Neural cell (in vitro differentiated cells): ENCODE results near the gene CXCR5. TPM values are rescaled to one million over a fixed set of nuclear protein-coding genes. Genes with fewer than 3 reads are reported as not detected.

Source experiments
- H2AFZ ChIP-seq: fragments of 200-600, 300-800 bp; sonication (generic), shearing (Covaris generic); 2 replicates; pipeline ENCODE4 v1.6.0; 2014; ENCODE audit warnings: low read depth, mild to moderate bottlenecking, antibody characterized with exemption, low read length, moderate library complexity
- H3F3A ChIP-seq: fragments of 200-600 bp; shearing (Covaris generic); 2 replicates; pipeline ENCODE4 v1.6.1; 2016; ENCODE audit warnings: mild to moderate bottlenecking, moderate library complexity, mixed read lengths, antibody characterized with exemption, low read length; ENCODE audit not compliant: insufficient read depth, poor library complexity, severe bottlenecking
- H3K27ac ChIP-seq: fragments of 200-600, 300-800 bp; sonication (generic), shearing (Covaris generic); 2 replicates; pipeline ENCODE4 v1.5.1; 2014; ENCODE audit warnings: mild to moderate bottlenecking, low read length, moderate library complexity
- H3K27me3 ChIP-seq: fragments of 300-800, 200-600 bp; sonication (generic), shearing (Covaris generic); 2 replicates; pipeline ENCODE4 v1.6.0; 2014; ENCODE audit warnings: mild to moderate bottlenecking, low read depth, low read length, moderate library complexity; ENCODE audit not compliant: insufficient read depth
- H3K36me3 ChIP-seq: fragments of 300-800, 200-600 bp; sonication (generic), shearing (Covaris generic); 2 replicates; pipeline ENCODE4 v1.5.1; 2014; ENCODE audit warnings: mild to moderate bottlenecking, antibody characterized with exemption, low read length, moderate library complexity; ENCODE audit not compliant: insufficient read depth
- H3K4me2 ChIP-seq: fragments of 300-800, 200-600 bp; sonication (generic), shearing (Covaris generic); 2 replicates; pipeline ENCODE4 v1.6.0; 2014; ENCODE audit warnings: mild to moderate bottlenecking, low read length
- H3K4me3 ChIP-seq: fragments of 300-800, 200-600 bp; sonication (generic), shearing (Covaris generic); 2 replicates; pipeline ENCODE4 v1.5.1; 2014; ENCODE audit warnings: mild to moderate bottlenecking, low read length, moderate library complexity
- H3K79me2 ChIP-seq: fragments of 200-600 bp; shearing (Covaris generic); replicated peaks from 2 replicates; pipeline ENCODE4 v1.6.0; 2014; ENCODE audit warnings: mild to moderate bottlenecking, low read length, moderate library complexity; ENCODE audit not compliant: insufficient read depth
- H3K9ac ChIP-seq: fragments of 300-800, 200-600 bp; sonication (generic), shearing (Covaris generic); 2 replicates; pipeline ENCODE4 v1.6.1; 2016; ENCODE audit warnings: mild to moderate bottlenecking, low read length, mixed read lengths
- H3K9me2 ChIP-seq: fragments of 200-600 bp; shearing (Covaris generic); 2 replicates; pipeline ENCODE4 v1.6.1; 2016; ENCODE audit warnings: mild to moderate bottlenecking, low read length, mixed read lengths; ENCODE audit not compliant: insufficient read depth
- H3K9me3 ChIP-seq: fragments of 200-600, 300-800 bp; sonication (generic), shearing (Covaris generic); 2 replicates; pipeline ENCODE4 v1.6.1; 2016; ENCODE audit warnings: mild to moderate bottlenecking, mixed run types, low read length, moderate library complexity, mixed read lengths
- H4K20me1 ChIP-seq: fragments of 200-600 bp; shearing (Covaris generic); 2 replicates; pipeline ENCODE4 v1.6.1; 2016; ENCODE audit warnings: mild to moderate bottlenecking, mixed run types; ENCODE audit not compliant: insufficient read depth
- CTCF ChIP-seq: fragments of 450-650 bp; IDR thresholded peaks from 2 replicates; pipeline ENCODE4 v1.5.1; 2014; ENCODE audit warnings: antibody characterized with exemption, mild to moderate bottlenecking, moderate library complexity; ENCODE audit not compliant: poor library complexity, severe bottlenecking
- EP300 ChIP-seq: fragments of 450-650 bp; conservative IDR thresholded peaks from 2 replicates; pipeline ENCODE4 v1.6.1; 2014; ENCODE audit warnings: antibody characterized with exemption, mild to moderate bottlenecking, moderate library complexity; ENCODE audit not compliant: poor library complexity, severe bottlenecking
- EZH2 ChIP-seq: fragments of 200-600, 300-800 bp; shearing (Covaris generic), sonication (generic); IDR thresholded peaks from 2 replicates; pipeline ENCODE4 v1.6.1; 2014; ENCODE audit warnings: antibody characterized with exemption, low read length, borderline replicate concordance, mild to moderate bottlenecking; ENCODE audit not compliant: insufficient read depth, poor library complexity, severe bottlenecking
- MXI1 ChIP-seq: fragments of 450-650 bp; conservative IDR thresholded peaks from 2 replicates; pipeline ENCODE4 v1.6.1; 2014; ENCODE audit warnings: antibody characterized with exemption, mild to moderate bottlenecking; ENCODE audit not compliant: poor library complexity, severe bottlenecking
- POLR2AphosphoS5 ChIP-seq: IDR thresholded peaks from 2 replicates; pipeline ENCODE4 v1.6.1; 2012
- RAD21 ChIP-seq: fragments of 450-650 bp; conservative IDR thresholded peaks from 2 replicates; pipeline ENCODE4 v1.6.1; 2014; ENCODE audit warnings: antibody characterized with exemption, mild to moderate bottlenecking, moderate library complexity
- REST ChIP-seq: IDR thresholded peaks from 2 replicates; pipeline ENCODE4 v1.6.1; 2012; ENCODE audit warnings: borderline replicate concordance
- SMC3 ChIP-seq: fragments of 450-650 bp; conservative IDR thresholded peaks from 2 replicates; pipeline ENCODE4 v1.6.1; 2014; ENCODE audit warnings: antibody characterized with exemption, mild to moderate bottlenecking, moderate library complexity; ENCODE audit not compliant: poor library complexity
- TAF1 ChIP-seq: IDR thresholded peaks from 2 replicates; pipeline ENCODE4 v1.6.1; 2012; ENCODE audit warnings: low read depth
- polyA plus RNA-seq: library from polyadenylated mRNA; depleted of rRNA; stranded (reverse); fragments of >200 nt; gene quantifications from 2 replicates; pipeline ENCODE4 v1.2.3, GENCODE V29; 2014

Gene CXCR5
- polyA plus RNA-seq, 1 donor from 2014 or later, result not detected

- Histone ChIP-seq H3K4me2 (no peak overlapping the region), H3F3A (no peaks in the 10 kb centered on the region), H3K9me2 (no peaks in the 10 kb centered on the region), H3K27me3 (no peaks in the 10 kb centered on the region), H3K9me3 (no peaks in the 10 kb centered on the region), H3K9ac (no peak overlapping the region), H3K36me3 (no peaks in the 10 kb centered on the region), H3K27ac (no peak overlapping the region), H3K4me3 (no peak overlapping the region), H2AFZ (no peak overlapping the region), H4K20me1 (no peaks in the 10 kb centered on the region), H3K79me2 (no peaks in the 10 kb centered on the region)
- TF ChIP-seq EZH2, result no peak
- no peak for TF ChIP-seq RAD21
- TF ChIP-seq CTCF, result no peak
- TF ChIP-seq EP300, result no peak
- TF ChIP-seq SMC3, result no peak
- no peak for TF ChIP-seq REST
- TF ChIP-seq MXI1, result no peak
- TF ChIP-seq POLR2AphosphoS5, result no peak
- TF ChIP-seq TAF1, result no peak
Observed at GRCh38 chr11:118837868-118838267, 45.8 kb upstream of the CXCR5 start.

GRCh38 chr11:118838905-118839553, 44.7 kb upstream of the CXCR5 start:
- Histone ChIP-seq H3F3A (no peaks in the 10 kb centered on the region), H3K9ac (no peak overlapping the region), H3K4me3 (no peak overlapping the region), H3K9me2 (no peaks in the 10 kb centered on the region), H3K9me3 (no peaks in the 10 kb centered on the region), H3K79me2 (no peaks in the 10 kb centered on the region), H3K27ac (no peak overlapping the region), H3K27me3 (no peaks in the 10 kb centered on the region), H3K36me3 (no peaks in the 10 kb centered on the region), H4K20me1 (no peaks in the 10 kb centered on the region), H2AFZ (no peak overlapping the region), H3K4me2 (no peak overlapping the region)
- no peak for TF ChIP-seq POLR2AphosphoS5
- TF ChIP-seq MXI1, result no peak
- TF ChIP-seq SMC3, result no peak
- TF ChIP-seq TAF1, result no peak
- TF ChIP-seq RAD21, result no peak
- TF ChIP-seq REST, result no peak
- TF ChIP-seq CTCF, result no peak
- no peak for TF ChIP-seq EZH2
- TF ChIP-seq EP300, result no peak
